Bronchial smooth muscle cell (primary cell): ENCODE measurements around the gene NFKBIA. TPM values are rescaled to one million over a fixed set of nuclear protein-coding genes. Genes with fewer than 3 reads are reported as not detected.

Source experiments
- total RNA-seq: library from RNA; depleted of rRNA; stranded (reverse); fragments of >200 nt; gene quantifications from 2 replicates; pipeline ENCODE4 v1.2.1, GENCODE V29; 2014

The NFKBIA gene
- 69.7 and 101 TPM in 2 replicates for total RNA-seq

GRCh38 chr14:35404449-35405303 lies at the start of gene NFKBIA:
NFKBIA (minus strand) TSS chr14:35404749; CDS start chr14:35404644, 105 bp downstream.

Other genes starting within 250 kb of the NFKBIA start
- 225 TPM in 2 replicates for gene PSMA6, start 112.4 kb downstream of the NFKBIA start, total RNA-seq
- not detected in 2 replicates for gene INSM2, start 129.4 kb upstream of the NFKBIA start, total RNA-seq